Measurements from ENCODE around the gene TMBIM4. TPM values are rescaled to one million over a fixed set of nuclear protein-coding genes. Genes with fewer than 3 reads are reported as not detected.

Gene TMBIM4
- polyA plus RNA-seq, 4 donors, result 148 to 167 (median 163) TPM

DNA sequence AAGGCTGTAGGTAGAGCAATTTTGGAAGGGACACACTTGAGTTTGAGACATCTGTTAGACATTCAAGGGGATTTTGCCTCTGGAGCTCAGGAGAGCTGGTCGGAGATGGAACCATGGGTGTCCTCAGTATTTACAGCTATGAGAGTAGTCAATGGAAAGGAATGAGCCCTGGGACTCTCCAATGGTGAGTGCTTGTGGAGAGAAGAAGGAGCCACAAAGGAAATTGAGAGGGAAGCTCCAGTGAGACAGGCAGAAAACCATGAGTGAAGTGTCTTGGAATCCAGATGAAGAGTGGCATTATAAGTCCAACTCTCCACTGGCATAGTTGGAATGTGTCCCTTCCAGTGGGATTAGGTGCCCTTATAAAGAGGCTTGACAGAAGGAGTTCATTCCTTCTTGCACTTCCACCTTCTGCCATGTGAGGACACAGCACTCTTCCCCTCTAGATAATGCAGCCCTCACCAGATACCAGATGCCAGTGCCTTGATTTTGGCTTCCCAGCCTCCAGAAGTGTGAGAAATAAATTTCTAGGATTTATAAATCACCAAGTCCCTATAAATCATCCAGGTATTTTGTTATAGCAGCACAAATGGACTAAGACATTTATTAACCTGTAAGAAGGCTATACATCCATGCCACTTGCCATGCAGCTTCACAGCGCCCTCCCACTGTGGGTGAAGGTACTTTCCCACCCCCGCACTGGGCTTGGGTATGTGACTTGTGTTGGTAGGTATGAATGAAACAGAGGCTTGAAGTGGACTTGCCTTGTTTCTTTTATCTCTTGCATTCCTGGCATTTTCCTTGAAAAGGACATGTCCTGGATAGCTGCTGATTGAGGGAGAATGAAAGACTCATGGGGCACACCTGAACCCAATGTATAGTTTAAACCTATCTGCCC is 66.5 kb downstream of the TMBIM4 start:
- no peak for DNase-seq (ENCODE audit: low read depth in 4 of 4, low spot score in 3 of 4)

DNA sequence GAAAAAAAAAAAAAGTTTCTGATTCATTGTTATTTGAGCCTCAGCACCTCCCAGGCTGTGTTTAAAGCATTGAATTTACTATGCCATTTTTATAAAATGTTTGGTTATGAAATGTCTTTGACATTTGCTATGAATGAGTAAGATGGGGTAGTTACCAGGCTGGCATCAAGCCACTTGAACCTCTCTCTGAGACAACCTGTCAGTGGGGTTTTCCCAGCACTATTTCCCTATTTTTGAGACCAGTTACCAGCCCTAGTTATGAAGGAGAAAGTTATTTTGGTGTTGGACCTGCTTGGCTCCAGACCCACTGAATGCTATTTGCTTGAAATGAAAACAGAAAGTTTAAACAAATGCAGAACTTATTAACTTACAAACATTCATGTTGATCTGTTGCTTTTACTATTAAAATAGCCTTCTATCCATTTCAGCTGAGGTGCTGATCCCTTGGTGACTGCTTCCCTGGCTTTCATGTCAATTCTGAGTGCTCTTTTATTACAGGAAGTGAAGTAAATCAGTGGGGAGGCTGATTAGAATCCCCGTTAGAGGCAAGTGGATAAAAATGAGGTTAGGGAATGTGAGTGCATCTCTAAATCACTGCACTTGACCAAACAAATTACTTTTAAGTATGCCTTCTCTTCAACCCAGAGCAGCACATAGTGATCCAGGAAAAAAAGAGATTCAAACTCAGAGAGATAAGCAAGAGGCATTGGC is 77.1 kb downstream of the TMBIM4 start:
- DNase-seq (ENCODE audit: low read depth in 4 of 4, low spot score in 3 of 4), result peak in 3 of 4 donors; percentile 28 to 50 (median 48)

DNA sequence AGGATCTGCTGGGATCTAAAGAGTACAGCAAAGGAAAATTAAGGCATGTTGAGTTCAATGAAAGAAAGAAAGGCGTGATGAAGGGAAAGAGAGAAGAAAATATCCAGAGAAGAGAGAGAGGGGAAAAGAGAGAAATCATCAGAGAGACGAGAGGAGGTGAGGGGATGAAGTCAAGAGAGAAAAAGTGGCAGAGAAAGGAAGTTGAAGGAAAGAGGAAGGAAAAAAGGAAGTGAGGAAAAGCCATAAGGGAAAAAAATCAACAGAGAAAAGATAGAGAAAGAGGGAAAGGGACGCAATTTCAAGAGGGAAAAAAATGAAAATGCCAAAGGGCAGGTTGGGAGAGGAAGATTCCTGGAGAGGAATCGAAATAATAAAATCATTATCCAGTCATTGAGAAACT is 79.6 kb downstream of the TMBIM4 start:
- no peak for DNase-seq (ENCODE audit: low read depth in 4 of 4, low spot score in 3 of 4)

DNA sequence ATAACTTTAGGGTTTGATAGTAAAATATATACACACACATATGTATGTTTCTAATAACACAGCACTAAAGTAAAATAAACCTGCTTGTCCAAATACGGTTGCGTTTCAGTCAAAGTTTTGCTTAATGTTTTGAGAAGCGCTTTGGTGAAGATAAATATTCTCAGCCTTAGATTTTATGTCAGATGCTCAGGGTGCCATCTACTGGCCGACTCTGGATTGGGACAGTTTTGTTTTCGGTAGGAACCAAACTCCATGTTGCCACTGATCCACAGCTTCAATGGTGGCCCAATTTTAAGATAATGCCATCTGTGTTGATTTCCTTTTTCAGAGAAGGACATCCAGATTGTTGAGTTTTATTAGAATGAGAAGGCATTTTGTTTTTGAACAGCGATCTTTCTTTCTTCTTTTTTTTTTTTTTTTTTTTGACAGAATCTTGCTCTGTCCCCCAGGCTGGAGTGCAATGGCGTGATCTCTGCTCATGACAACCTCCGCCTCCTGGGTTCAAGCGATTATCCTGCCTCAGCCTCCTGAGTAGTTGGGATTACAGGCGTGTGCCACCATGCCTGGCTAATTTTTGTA is 82.3 kb downstream of the TMBIM4 start:
- peak; percentile 59 to 76 (median 68) for DNase-seq (ENCODE audit: low read depth in 4 of 4, low spot score in 3 of 4)

DNA sequence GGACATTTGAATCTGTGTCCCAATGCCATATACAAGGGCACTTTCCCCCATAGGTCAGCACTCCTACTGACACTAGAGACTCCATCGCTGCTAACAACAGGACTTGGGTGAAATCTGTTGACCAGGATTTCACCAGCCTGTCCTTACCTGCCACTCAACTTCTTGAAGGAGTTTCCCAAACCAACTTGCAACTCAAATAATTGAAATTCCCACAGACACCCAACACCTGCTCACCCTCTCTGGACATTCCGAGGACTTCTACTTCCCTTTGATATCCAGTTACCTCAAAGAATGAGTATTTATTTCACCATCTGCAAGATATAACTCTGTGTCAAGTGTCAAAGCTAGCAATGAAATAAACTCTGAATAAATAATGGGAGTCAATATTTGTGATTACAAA is 83.8 kb downstream of the TMBIM4 start:
- no peak for DNase-seq (ENCODE audit: low read depth in 4 of 4, low spot score in 3 of 4)

Other genes with a start within 250 kb of the TMBIM4 start
- gene LLPH, start 39.2 kb downstream of the TMBIM4 start, polyA plus RNA-seq (ENCODE audit: insufficient read length in 4 of 4), result 10 to 100 TPM; 31.5 to 42.5 (median 39.9) TPM
- gene IRAK3, start 19.2 kb upstream of the TMBIM4 start, polyA plus RNA-seq (ENCODE audit: insufficient read length in 4 of 4), result 1 to 10 TPM; 2.7 to 4.6 (median 3.7) TPM
- gene HELB, start 132.5 kb upstream of the TMBIM4 start, polyA plus RNA-seq (ENCODE audit: insufficient read length in 4 of 4), result 1 to 10 TPM; 2.7 to 3.4 (median 3.1) TPM

All from right renal pelvis (tissue), 4 donors.